ENCODE data around the gene HAUS1.

- no peak for TF ChIP-seq CTCF (IDR thresholded peaks at IDR 0.05)
- TF ChIP-seq POLR2AphosphoS5 (IDR thresholded peaks at IDR 0.05; ENCODE audit: insufficient read depth in 1 of 2, low read depth in 1 of 2) = no peak
Observed at GRCh38 chr18:46061387-46061786, 42.8 kb upstream of the HAUS1 start.

Measured in vagina (tissue), 2 donors.